HPDE6-E6E7 (cell line): ENCODE measurements around the gene ZNF175.

Experiments
- DNase-seq: peaks from one replicate; pipeline ENCODE4 v3.0.0; 2011; ENCODE audit warnings: missing footprints; ENCODE audit errors: extremely low spot score

The ZNF175 gene

DNA sequence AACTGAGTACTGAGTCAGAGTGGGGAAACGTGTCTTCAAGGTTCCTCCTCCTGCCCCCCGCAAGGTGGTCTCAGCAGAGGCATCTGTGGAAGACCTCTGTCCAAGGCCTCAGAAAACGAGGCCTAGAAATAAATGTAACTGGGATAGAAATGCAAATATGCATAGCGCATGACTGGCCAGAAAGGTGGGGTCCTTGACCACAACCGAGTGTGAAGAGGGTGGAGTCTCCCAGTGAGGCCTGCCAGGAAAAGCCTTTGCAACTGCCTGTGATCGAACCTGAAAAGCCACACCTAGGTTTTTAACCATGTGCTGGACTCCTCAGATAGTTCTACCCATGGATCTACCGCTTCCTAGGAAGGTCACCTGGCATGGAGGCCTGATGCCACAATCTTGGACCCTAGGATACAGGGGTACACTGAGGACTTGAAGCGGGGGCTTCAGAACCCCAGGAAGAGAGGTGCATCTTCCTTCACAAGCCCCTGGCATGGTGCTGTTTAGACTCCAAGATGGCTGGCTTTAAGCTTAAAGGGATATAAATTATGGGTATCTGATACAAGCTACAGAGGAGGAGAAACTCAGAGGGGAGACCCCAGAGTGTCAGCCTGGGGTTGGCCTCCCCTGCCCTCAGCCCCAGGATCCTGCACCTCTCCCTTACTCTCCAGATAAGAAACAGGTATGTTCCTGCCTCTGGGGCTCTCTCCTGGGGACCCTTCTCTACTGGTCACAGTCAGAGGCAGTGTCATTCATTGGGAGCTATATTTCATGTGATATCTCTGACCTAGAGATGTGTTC is 21.4 kb upstream of the ZNF175 start:
- DNase-seq, result no peak

DNA sequence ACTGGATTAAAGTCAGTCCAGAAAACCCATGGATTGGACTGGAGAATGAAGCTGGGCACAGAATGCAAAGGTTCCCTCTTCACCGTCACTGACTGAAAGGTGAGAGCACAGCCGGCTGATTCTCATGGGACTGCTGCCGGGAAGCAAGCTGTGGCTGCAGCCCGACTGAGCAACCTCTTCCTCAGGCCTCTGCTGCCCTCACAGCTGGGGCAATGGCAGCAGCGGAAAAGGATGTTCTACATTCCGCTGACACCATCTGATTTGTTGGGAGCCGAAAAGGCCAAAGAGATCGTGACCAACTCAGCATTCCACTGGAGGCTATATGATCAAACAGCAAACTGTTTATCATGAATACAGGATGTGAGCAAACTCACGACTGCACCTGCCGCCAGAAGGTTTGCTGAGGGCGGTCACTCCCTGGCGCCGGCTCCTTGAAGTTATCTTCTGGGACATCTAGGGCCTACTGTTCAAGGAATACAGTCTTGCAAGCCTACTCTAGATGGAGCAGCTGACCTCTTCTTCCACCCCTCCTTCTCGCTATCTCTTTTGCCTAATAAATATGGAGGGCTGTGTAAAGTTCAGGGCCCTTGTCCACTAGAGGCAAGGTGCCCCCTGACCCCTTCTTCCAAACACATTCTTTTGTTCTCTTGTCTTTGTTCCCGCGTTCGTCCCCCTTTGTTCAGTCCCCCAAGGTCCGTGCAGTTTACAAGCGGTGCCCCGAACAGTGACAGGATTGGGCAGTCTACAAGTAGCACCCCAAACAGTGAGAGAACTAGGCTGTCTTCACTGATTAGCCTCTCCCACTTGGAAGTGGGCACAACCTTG is 20.0 kb upstream of the ZNF175 start:
- DNase-seq, result no peak

DNA sequence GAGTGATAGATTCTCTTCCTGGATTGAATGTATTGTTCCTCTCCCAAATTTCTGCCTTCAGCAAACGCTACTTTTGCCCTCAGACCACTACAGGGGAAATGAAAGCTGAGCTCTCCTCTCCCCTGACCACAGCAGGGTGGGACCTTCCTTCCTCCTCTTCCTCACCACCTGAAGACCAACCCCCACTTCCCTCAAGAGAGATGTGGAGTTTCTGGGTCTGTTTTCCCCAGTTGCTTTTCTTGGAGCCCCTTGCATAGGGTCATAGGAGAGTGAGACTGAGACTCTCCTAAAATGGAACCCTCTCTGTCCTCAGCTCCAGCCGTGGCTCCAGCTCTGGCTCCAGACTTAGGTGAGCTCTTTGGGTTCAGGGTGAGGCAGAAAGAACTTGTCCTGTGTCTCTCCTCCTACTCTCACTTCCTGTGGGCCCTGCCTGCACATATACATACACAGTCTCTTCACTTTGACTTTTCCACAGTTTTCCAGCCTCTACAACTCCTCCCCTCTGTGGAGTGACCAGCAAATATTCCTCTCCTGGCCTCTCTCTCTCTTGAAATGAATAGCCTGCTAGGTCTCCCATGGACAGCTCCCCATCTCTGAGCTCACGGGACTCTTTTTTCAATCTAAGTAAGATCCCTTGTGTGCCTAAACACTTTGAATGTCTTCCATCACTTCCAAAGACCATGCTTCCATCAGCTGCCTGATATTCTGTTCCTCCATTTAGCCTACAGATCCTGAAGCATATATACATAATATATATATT is 19.2 kb upstream of the ZNF175 start:
- DNase-seq, result no peak

GRCh38 chr19:51552608-51552995 is 18.5 kb upstream of the ZNF175 start:
- no peak for DNase-seq

GRCh38 chr19:51552996-51553725 is 17.9 kb upstream of the ZNF175 start:
- peak; percentile 64 for DNase-seq

DNA sequence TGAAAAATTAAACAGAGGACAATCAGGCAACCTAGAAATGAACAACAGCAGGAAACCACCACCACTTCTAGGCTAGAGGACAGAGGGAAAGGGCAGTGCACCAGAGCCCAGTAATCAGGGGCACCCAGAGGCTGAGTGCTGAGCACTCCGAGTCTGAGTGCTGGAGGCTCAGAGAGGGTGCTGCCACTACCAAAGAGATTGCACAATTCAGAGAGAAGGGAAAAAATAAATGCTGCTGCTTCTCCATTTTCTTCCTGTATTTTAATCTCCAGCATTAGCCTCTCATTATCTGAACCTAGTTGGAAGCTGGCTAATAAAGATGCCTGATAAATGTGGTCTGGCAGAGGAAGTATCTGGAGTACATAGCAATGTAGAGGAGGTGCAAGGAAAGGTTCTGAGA is 11.8 kb upstream of the ZNF175 start:
- no peak for DNase-seq

DNA sequence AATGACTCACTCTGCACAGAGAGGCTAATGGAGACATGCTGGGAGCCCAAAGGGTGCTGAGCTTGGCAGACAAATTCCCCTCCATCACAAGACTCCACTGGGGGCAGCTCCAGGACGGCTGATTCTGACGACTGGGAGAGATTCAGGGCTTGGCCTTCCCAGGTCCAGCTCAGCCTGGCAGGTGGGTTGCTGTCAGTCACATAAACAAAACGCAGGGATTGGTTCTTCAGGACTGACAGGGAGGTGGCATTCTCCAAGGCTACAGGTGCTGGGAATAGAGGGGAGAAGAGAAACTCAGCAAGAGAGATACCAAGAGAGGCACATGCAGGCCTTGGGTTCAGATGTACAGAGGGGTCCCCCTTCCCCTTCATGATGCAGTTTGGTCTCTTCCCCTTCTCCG is 10.7 kb upstream of the ZNF175 start:
- DNase-seq, result no peak

- no peak for DNase-seq
Observed at GRCh38 chr19:51564791-51565190, 6.3 kb upstream of the ZNF175 start.

DNA sequence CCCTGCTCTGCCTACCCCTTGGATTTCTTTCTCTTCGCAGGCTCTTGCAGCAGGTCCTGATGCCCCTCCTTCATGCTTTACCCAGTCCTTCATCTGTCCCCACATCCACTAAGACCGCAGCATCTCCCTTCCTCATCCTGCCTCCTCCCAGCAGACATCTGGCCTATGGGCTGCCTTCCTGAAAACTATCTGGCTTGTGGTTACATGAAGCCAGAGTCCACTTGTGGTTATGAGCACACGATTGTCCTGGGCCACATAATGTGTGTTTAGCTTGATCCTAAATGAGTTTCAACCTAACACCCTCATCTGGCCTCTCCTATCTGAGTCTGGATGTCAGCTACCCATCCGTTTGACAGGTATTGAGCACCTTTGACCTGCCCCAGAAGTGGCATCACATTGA is 5.5 kb upstream of the ZNF175 start:
- DNase-seq, result no peak

DNA sequence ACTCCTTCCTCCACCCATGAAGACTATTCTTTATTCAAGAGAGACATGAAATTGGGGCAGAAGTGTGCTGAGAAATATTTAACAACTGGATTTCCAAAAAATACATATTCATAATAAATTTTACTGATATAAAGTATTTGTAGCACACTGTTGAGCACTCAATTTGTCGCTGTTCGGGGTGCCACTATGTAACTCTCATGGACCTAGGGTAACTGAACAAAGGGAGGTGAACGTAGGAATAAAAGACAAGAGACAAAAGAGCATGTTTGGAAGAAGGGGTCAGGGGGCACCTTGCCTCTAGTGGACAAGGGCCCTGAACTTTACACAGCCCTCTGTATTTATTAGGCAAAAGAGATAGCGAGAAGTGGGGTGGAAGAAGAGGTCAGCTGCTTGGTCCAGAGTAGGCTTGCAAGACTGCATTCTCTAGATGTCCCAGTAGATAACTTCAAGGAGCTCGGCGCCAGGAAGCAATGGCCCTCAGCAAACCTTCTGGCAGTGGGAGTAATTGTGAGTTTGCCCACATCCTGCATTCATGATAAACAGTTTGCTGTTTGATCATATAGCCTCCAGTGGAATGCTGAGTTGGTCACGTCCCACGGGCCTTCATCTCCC is 4.5 kb upstream of the ZNF175 start:
- DNase-seq, result no peak

- DNase-seq, result no peak
Observed at GRCh38 chr19:51567583-51567982, 3.5 kb upstream of the ZNF175 start.

DNA sequence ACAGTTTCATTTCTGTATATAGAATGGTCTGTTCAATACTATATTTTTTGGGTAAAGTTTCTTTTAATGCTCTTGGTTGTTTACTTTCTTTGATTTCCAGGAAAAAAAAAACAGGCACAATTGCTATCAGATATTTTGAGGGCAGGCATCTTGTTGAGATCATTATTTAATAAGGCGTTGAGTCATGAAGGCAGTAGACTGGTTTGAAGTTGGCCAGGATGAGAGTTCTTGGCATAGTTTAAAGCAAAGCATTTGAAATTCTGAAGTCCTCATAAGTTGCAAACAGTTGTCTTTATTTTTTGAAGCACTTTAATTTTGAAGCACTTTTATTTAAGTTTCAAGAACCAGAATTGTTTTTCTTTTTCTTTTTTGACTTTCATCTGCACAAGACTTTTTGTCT is 2.6 kb upstream of the ZNF175 start:
- DNase-seq, result no peak

DNA sequence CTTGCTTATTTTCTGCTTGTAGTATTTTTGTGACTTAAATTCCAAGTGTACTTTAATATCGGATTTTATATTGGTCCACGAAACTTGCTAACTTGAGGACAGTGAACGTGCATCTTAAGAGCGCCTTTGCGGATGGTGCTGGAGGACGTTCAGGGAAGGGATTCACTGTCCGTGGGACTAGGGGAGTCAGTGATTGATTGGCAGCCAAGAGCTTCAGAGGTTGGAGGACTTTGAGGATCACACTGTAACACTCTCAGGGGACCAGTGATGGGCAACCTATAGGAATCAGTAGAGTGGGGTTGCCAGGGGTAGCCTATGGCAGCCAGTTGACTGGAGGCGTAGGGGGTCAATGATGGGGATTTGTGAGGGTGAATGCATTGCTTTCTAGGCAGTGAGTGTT is 516 bp downstream of the ZNF175 start:
- DNase-seq, result no peak

- no peak for DNase-seq
Observed at GRCh38 chr19:51572410-51572809, 1.3 kb downstream of the ZNF175 start.

GRCh38 chr19:51572908-51573307 is 1.8 kb downstream of the ZNF175 start:
- DNase-seq, result no peak

DNA sequence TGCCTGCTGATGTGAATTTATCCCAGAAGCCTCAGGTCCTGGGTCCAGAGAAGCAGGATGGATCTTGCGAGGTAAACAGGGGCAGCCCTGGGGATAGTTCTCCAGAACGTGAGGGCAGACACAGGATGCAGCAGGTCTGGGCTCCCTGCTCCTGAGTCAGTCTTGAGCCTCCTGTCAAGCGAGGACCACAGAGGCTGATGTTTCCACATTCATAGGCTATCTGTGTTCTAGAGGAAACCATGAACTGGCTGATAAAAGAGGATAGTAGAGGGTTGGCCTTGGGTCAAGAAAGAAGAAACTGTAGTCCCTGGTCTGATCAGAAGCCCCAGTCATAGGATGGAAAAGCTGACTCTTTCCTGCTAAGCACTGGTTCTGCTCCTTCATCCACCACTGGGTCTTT is 2.2 kb downstream of the ZNF175 start:
- no peak for DNase-seq

DNA sequence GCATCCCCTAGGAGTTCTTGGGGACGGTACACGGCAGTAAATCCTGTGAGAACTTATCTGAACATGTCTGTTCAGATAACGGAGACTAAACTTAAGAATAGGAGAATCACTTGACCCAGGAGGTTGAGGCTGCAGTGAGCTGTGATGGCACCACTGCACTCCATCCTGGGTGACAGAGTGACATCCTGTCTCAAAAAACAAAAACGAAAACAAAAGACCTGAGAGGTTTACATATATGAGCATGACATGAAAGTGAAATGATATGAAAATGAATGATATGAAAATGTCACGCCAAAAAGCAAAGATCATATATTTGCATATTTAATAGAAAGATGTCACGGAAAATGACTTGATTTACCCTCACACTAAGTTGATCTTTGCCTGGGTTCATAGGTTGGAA is 5.8 kb downstream of the ZNF175 start:
- no peak for DNase-seq

DNA sequence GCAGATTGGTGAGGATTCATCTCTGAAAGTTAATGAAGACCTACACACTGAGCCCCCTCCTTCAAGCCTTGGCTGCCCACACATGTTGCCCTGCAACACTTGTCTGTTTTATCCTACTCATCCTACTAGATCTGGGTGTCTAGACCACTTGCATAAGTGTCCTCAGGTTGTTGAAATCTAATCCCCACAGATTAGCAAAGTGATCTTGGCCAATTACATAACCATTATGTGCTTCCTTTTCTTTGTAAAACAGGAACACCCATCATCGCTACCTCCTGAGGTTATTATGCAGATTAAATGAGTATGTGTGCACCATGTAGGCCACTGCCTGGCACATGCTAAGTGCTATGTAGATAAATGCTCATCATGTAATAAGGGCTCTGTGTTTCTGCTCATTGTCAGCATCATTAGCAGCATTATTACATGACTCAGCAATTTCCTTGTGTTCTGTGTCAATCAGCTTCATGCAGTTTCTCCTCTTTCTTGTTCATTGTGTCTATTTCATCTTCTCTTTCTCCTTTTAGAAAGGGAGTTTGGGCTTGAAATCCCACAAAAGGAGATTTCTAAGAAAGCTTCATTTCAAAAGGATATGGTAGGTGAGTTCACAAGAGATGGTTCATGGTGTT is 15.1 kb downstream of the ZNF175 start:
- no peak for DNase-seq

GRCh38 chr19:51586799-51587198 is 15.7 kb downstream of the ZNF175 start:
- DNase-seq, result no peak

- DNase-seq, result no peak
Observed at GRCh38 chr19:51587264-51588191, 16.4 kb downstream of the ZNF175 start.
